GM21619 (cell line): Measurements from ENCODE around the gene TLN1.

Source experiments
- ATAC-seq: cut with Tn5 transposase; IDR thresholded peaks from one replicate; pipeline ENCODE4 v1.9.1; 2021; ENCODE audit not compliant: unreplicated experiment

The TLN1 gene

DNA sequence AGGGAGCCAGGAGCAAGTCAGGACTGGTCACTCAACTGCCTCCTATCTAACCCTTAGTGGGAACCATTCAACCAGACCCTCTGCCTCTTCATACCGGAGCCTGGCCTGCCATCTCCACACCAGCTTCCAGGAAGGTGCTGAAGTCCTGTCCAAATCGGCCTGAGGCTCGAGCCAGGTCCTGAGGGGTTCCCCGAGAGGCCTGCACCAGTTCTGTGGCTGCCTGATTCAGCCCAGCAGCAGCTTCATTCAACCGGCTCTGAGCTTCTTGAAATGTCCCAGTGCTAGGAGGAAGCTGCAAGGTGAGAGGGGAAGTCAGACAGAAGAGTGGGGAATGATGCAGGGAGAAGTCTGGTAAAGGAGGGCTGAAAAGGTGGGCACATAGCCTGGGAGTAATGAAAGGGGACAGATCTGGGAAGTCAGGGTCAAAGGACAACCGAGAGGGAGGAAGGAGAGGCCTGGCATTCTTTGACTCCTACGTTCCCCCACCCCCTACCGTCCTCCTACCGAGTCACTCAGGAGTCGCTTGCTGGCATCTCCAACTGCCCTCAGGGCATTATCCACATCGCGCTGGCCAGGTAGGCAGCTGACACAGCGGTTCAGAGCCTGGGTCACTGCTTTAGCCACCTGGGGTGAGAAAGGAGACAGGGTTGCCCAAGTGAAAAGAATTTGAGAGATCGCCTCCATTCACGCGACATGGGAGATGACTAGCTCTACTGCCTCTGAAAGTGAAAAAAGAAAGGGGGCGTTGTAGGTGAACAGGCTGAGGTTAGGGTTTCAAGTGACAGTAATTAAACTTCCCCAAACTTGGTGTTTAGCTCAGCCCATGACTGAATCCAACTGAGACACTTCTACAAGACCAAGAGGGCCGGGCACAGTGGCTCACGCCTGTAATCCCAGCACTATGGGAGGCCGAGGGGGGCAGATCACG lies 20.2 kb downstream of the TLN1 start:
- no peak for ATAC-seq

- no peak for ATAC-seq
Observed at GRCh38 chr9:35710818-35711500, 21.0 kb downstream of the TLN1 start.

GRCh38 chr9:35708146-35708545 lies 23.8 kb downstream of the TLN1 start:
- no peak for ATAC-seq

DNA sequence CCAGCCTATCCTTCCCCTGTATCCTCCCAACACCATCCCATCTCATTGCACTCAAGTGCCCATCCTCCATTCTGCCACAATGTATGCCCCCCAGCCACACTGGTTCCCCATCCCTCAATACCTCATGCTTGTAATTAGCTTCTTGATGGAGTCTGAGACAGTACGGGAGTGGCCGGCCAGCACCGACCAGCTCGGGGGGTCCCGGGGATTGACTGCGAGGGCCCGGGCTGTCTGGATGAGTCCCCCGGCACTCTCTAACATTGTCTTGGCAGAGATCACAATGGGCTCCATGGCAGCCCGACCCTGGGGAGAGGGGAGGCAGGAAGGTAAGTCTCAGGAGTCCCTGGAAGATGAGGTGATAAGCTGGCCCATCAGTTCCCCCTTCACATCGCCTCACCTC lies 25.0 kb downstream of the TLN1 start:
- ATAC-seq = no peak

- ATAC-seq = no peak
Observed at GRCh38 chr9:35705836-35706430, 26.1 kb downstream of the TLN1 start.

- ATAC-seq = no peak
Observed at GRCh38 chr9:35705372-35705771, 26.6 kb downstream of the TLN1 start.

DNA sequence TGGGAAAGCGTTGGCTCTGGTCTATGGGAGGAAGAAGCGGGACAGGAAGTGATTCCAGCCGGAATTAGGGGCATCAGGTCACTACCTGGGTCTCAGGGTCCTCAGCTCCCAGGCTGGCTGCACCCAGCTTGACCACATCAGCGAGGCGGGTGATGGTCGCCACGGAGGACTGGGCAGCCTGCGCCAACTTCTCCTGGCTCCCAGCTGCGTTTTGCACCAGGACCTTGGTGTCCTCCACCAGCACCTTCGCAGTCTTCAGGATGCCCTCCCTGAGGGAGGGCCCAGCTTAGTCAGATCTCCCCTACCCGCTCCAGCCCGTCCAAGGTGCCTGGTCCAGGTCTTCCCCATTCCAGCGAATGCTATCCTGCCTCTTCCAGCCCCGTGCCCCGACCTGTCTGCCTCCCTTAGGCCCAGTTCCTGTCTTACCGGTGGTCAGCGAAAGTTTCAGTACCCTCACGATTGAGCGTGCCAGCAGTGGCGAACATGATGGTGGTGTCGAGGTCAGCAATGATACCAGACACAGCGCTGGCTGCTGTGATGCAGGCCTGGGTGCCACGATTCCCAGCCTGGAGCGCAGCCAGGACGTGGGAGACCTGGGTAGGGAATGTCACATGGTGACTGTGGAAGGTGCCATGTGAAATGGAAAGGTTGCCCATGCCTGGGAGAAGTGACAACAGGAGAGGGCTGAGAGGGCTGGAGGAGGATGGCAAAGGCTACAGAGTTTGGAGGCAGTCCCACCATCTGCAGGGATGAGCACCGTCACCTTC lies 27.9 kb downstream of the TLN1 start:
- no peak for ATAC-seq

GRCh38 chr9:35702696-35703095 lies 29.3 kb downstream of the TLN1 start:
- no peak for ATAC-seq

DNA sequence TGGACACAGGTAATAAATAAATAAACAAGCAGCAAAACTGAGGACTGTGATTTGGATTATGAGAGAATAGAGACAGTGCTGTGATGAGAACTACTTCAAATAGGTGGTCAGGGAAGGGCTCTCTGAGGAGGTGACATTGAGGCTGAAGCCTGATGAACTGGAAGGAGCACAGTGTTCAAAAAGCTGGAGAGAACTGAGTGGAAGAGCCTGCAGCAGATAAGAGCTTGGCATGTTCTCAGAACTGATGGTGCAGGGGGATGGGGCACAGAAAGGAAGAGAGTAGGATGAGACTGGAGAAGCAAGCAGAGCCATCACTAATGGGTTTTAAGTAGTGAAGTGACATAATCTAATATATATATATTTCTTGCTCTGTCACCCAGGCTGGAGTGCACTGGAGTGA lies 31.1 kb downstream of the TLN1 start:
- no peak for ATAC-seq

DNA sequence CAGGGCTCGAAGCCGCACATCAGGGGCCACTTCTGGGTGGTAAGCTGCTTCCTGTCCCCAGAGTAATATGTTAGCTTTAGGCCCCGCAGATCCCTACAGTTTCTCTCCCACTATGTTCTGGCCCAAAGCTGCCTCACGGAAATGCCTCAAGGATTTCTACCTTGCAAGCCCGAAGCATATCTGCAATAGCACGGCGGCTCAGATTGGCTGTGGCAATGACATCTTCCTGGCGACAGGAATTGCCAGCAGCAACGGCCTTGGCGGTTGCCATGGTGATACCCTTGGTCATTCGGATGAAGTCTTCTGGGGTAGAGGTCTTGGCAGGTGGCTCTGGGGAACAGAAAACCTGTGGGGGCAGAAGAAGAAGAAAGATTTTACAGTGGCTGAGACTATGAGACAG lies 32.0 kb downstream of the TLN1 start:
- no peak for ATAC-seq

GRCh38 chr9:35698231-35698630 lies 33.8 kb downstream of the TLN1 start:
- no peak for ATAC-seq

- no peak for ATAC-seq
Observed at GRCh38 chr9:35697486-35697885, 34.5 kb downstream of the TLN1 start.

DNA sequence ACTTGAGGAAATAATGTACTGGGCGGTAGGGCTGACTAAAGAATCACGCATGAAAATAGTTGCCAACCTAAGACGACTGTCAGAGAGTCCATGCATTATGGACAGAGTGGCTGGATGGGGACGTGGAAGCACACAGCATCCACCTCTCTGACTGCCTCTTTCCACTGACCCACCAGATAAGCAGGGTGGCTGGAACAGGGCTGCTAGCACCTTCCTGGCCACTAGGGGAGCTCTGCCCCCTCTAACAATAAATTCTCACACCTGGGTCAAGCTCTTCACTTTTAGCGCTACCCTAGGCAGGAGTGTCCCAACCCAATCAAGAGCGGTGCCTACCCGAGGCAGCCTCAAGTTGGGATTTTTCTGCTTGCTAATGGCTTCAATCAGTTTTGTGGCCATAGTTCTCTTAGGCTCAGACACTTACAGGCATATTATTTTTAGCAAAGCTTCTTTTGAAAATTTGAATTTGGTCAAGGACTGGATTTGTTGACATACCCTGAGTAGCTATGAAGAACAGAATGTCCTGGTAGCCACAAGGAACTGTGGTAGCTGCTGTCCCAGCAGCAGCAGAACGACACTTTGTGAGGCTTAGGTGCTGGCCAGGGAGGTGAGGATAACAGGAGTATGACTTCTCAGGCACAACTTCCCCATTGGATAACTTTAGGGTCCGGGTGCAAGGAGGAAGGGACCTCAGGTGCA lies 35.3 kb downstream of the TLN1 start:
- ATAC-seq = no peak

DNA sequence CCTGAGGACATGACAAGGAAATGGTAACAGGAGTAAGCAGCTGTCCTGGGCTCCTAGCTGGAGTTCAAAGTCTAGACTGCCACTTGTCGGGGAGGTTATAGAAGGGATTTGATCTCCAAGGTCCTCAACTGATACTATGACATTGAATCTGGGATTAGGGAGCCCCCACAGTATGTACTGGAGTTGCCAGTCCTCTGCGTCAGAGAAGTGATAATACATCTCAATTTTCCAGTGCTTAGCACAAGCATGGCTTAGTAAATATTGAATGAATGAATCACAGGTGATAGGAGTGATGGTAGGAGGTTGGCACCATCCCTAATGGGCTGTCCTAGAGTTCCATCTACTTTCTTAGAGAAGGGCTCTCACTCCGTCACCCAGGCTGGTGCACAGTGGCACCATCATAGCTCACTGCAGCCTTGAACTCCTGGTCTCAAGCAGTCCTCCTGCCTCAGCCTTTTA lies 36.0 kb downstream of the TLN1 start:
- ATAC-seq = no peak

DNA sequence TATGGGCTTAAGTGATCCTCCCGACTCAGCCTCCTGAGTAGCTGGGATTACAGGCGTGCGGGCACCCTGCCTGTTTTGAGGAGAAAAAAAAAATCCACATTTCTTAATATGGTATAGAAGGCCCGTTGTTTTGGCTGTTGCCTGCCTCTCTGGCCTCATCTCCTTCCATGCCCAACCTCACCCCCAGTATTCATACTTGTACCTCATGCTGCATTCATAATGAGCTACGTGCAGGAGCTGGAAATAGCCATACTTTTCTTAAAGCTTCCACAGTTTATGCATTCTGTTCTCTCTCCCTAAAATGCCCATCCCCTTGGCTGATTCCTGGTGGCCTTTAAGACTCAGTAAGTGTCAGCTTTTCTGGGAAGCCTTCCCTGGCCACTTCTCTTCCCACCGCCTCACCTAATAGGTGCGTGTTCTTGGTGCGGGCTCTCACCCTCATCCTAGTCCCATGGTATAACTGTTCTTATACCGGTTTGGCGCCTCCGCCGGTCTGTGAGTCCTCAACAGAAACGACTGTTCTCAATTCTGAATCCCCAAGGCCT lies 40.2 kb downstream of the TLN1 start:
- no peak for ATAC-seq

GRCh38 chr9:35691334-35691650 lies 40.7 kb downstream of the TLN1 start:
- no peak for ATAC-seq

DNA sequence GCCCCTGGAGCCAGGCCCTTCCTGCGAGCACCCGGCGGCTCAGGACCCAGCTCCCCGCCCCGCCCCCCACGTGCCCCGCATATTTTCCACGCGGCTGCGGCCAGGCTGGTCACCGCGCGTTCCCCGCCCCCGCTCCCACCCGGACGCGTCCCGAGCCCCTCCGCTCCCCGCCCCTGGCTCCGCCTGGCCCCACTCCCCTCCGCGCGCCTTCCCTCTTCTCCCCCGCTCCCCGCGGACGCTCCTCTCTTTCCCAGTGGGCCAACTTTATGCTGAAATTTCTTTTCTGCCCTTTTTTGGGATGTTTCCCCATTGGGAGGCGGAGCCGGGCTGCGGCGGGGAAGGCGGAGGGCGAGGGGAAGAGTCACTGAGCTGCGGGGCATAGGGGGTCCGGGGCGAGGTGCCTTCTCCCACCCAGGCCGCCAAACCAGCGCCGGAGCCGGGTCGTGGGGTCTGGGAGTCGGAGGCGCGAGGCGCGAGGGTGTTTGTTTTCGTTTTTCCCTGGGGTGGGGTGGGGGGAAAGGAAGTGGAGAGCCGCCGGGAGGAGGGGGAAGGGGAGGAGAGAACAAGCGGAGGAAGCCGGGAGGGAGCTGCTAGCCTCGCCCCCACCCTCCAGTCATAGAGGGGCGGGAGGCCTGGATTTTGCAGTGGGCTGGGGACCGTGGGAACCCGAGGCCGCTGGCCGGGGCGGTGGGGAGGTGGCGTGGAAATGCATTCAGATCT lies 41.2 kb downstream of the TLN1 start:
- no peak for ATAC-seq

GRCh38 chr9:35690294-35690613 lies 41.7 kb downstream of the TLN1 start:
- no peak for ATAC-seq

- no peak for ATAC-seq
Observed at GRCh38 chr9:35689542-35690293, 42.3 kb downstream of the TLN1 start, which contains the start of gene TPM2. TSS of gene TPM2 (minus strand) at chr9:35689925. CDS start at chr9:35689817, 108 bp downstream.
